Type B pancreatic cell (in vitro differentiated cells): ENCODE results near the gene OTUD4. TPM values are rescaled to one million over a fixed set of nuclear protein-coding genes. Genes with fewer than 3 reads are reported as not detected.

ENCODE experiments used
- DNase-seq: peaks from one replicate; pipeline ENCODE4 v3.0.0; 2021; ENCODE audit warnings: mixed read lengths; ENCODE audit not compliant: unreplicated experiment; ENCODE audit errors: extremely low spot score
- H3K27ac Mint-ChIP-seq: 2 replicates; pipeline ENCODE4 v1.8.0; 2021; ENCODE audit warnings: mild to moderate bottlenecking, mixed read lengths
- H3K27me3 Mint-ChIP-seq: 2 replicates; pipeline ENCODE4 v1.8.0; 2021; ENCODE audit warnings: mixed read lengths
- H3K36me3 Mint-ChIP-seq: 2 replicates; pipeline ENCODE4 v1.8.0; 2021; ENCODE audit warnings: mixed read lengths
- H3K4me1 Mint-ChIP-seq: one replicate; pipeline ENCODE4 v1.8.0; 2021; ENCODE audit warnings: mixed read lengths; ENCODE audit not compliant: unreplicated experiment
- H3K4me3 Mint-ChIP-seq: 2 replicates; pipeline ENCODE4 v1.8.0; 2021; ENCODE audit warnings: mild to moderate bottlenecking, mixed read lengths
- H3K9me3 Mint-ChIP-seq: 2 replicates; pipeline ENCODE4 v1.8.0; 2021; ENCODE audit warnings: mixed read lengths
- CTCF ChIP-seq: fragments of 200-600 bp; sonication (generic); conservative IDR thresholded peaks from 2 replicates; pipeline ENCODE4 v1.5.0; 2021; ENCODE audit warnings: antibody characterized with exemption, mild to moderate bottlenecking
- total RNA-seq: library from RNA; stranded (reverse); gene quantifications from 2 replicates; pipeline ENCODE4 v1.2.1, GENCODE V29; 2021; ENCODE audit warnings: low replicate concordance

The OTUD4 gene
- total RNA-seq, 1 donor from 2014 or later: 39.0 TPM

DNA sequence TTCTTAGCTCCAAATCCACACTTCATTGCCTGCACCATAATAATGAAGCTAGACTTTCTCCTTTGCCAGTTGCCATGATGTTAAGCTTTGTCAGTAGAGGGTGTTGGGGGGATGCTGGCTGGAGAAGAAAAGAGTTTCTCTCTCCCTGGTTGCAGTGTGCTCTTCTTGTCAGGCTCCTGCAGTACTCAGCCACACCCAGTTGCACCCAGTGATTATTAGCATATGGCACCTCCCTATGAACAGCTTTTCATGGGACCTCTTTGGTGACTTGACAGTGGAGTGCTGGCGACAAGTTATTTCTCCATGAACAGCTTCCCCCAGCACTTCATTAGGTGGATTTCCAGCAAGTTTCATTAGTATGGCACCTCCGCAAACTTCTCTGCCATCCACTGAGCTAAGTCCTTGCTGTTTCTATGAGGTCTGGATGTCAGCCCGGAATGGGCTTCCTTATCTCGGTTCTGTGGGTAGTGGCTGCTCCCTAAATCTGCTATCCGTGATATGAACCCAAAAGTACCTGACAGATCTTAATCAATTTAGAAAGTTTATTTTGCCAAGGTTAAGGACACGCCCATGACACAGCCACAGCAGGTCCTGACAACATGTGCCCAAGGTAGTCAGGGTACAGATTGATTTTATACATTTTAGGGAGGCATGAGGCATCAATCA lies 18.8 kb upstream of the OTUD4 start:
- Mint-ChIP-seq H3K4me3 (no peak overlapping the region), H3K9me3 (no peaks in the 10 kb centered on the region), H3K27ac (no peak overlapping the region), H3K27me3 (no peaks in the 10 kb centered on the region), H3K36me3 (no peaks in the 10 kb centered on the region), H3K4me1 (no peaks in the 10 kb centered on the region)
- TF ChIP-seq CTCF: no peak
- DNase-seq: no peak

- H3K27me3 Mint-ChIP-seq: no peaks in the 10 kb centered on the region
- no peaks in the 10 kb centered on the region for H3K36me3 Mint-ChIP-seq
- H3K9me3 Mint-ChIP-seq: no peaks in the 10 kb centered on the region
- H3K4me1 Mint-ChIP-seq: no peaks in the 10 kb centered on the region
- H3K4me3 Mint-ChIP-seq: no peak overlapping the region
- H3K27ac Mint-ChIP-seq: peak overlapping the region; percentile 93
- no peak for DNase-seq
- TF ChIP-seq CTCF: no peak
Measured at GRCh38 chr4:145196747-145197146, 16.4 kb upstream of the OTUD4 start.

- H3K27ac Mint-ChIP-seq: peak overlapping the region; percentile 93
- peaks cover 5% of the 10 kb centered on the region for H3K9me3 Mint-ChIP-seq
- no peaks in the 10 kb centered on the region for H3K4me1 Mint-ChIP-seq
Measured at GRCh38 chr4:145195167-145195952, 15.0 kb upstream of the OTUD4 start.

GRCh38 chr4:145189981-145190380 lies 9.6 kb upstream of the OTUD4 start:
- H3K27me3 Mint-ChIP-seq: no peaks in the 10 kb centered on the region
- peaks cover 5% of the 10 kb centered on the region for H3K9me3 Mint-ChIP-seq
- no peaks in the 10 kb centered on the region for H3K4me1 Mint-ChIP-seq
- no peak overlapping the region for H3K4me3 Mint-ChIP-seq
- H3K27ac Mint-ChIP-seq: no peak overlapping the region
- DNase-seq: no peak
- TF ChIP-seq CTCF: no peak
- H3K36me3 Mint-ChIP-seq: no peaks in the 10 kb centered on the region

More at GRCh38 chr4:145195167-145195952, 15.0 kb upstream of the OTUD4 start:
- no peaks in the 10 kb centered on the region for H3K36me3 Mint-ChIP-seq
- H3K27me3 Mint-ChIP-seq: no peaks in the 10 kb centered on the region
- no peak for TF ChIP-seq CTCF
- no peak for DNase-seq
- no peak overlapping the region for H3K4me3 Mint-ChIP-seq

DNA sequence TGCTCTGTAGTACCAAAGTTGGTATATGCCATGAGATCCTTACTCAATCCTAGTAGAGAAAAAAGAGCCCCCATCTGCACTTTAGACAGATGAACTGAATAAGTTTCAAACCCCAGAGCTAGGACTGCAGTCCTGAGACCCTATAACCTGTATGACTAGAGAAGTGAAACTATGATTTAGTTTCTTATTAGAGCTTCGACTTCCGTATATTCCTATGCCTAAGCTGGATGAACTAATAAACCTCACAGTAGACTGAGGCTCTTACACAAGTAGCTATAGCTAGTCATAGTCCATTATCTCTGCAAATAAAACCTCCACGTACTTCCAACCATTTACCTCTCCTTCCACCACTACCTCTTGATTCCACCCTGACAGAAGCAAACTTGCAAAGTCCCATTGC lies 6.3 kb upstream of the OTUD4 start:
- no peak for TF ChIP-seq CTCF
- H3K27me3 Mint-ChIP-seq: no peaks in the 10 kb centered on the region
- peaks cover 5% of the 10 kb centered on the region for H3K9me3 Mint-ChIP-seq
- no peak for DNase-seq
- no peaks in the 10 kb centered on the region for H3K36me3 Mint-ChIP-seq
- no peak overlapping the region for H3K27ac Mint-ChIP-seq
- H3K4me1 Mint-ChIP-seq: no peaks in the 10 kb centered on the region
- no peak overlapping the region for H3K4me3 Mint-ChIP-seq
